PC-9 (cell line): ENCODE results near the gene B4GALT1. TPM values are rescaled to one million over a fixed set of nuclear protein-coding genes. Genes with fewer than 3 reads are reported as not detected.

ENCODE experiments used
- BruUV-seq: library from RNA; stranded (reverse); fragments of 400-500 nt; replicated peaks from 2 replicates; lab custom pipeline; 2021; lab: Mats Ljungman, UMichigan
- CTCF ChIA-PET: fragments of 300-600 bp; sonication (Branson Sonifier 250); formaldehyde crosslinking; loops from one replicate; lab custom pipeline; 2022; ENCODE audit warnings: antibody characterized with exemption; lab: Charles Lee
- POLR2A ChIA-PET: fragments of 300-600 bp; sonication (Branson Sonifier 250); formaldehyde crosslinking; loops from one replicate; lab custom pipeline; 2022; ENCODE audit warnings: antibody characterized with exemption; ENCODE audit not compliant: unreplicated experiment; lab: Charles Lee
- DNase-seq, 2 experiments: peaks; one replicate each; pipeline versions ENCODE4 v3.0.0 to v3.0.0-alpha.2; 2015 to 2022; ENCODE audit warnings: mixed read lengths in 1 of 2
- H2AFZ ChIP-seq: fragments of 200-600 bp; sonication (generic); 2 replicates; pipeline ENCODE4 v1.8.1; 2017; ENCODE audit warnings: antibody characterized with exemption
- H3F3A ChIP-seq: fragments of 200-600 bp; sonication (generic); 2 replicates; pipeline ENCODE4 v1.8.1; 2017; ENCODE audit warnings: antibody characterized with exemption, mild to moderate bottlenecking, low read depth; ENCODE audit not compliant: insufficient read depth
- H3K27ac ChIP-seq: fragments of 200-600 bp; sonication (generic); 2 replicates; pipeline ENCODE4 v1.6.1; 2016; ENCODE audit warnings: mixed run types
- H3K27me3 ChIP-seq: fragments of 200-600 bp; sonication (generic); 2 replicates; pipeline ENCODE4 v1.6.1; 2016; ENCODE audit warnings: low read depth, mixed run types; ENCODE audit not compliant: insufficient read depth
- H3K36me3 ChIP-seq: fragments of 200-600 bp; sonication (generic); 2 replicates; pipeline ENCODE4 v1.6.1; 2016; ENCODE audit warnings: low read depth, mixed run types
- H3K4me1 ChIP-seq: fragments of 200-600 bp; sonication (generic); replicated peaks from 2 replicates; pipeline ENCODE4 v1.6.1; 2016; ENCODE audit warnings: mixed run types; ENCODE audit not compliant: insufficient read depth
- H3K4me2 ChIP-seq: fragments of 200-600 bp; sonication (generic); 2 replicates; pipeline ENCODE4 v1.6.1; 2017; ENCODE audit warnings: mixed run types
- H3K4me3 ChIP-seq: fragments of 200-600 bp; sonication (generic); 2 replicates; pipeline ENCODE4 v1.6.1; 2016; ENCODE audit warnings: mixed run types
- H3K79me2 ChIP-seq: fragments of 200-600 bp; sonication (generic); 2 replicates; pipeline ENCODE4 v1.6.1; 2017; ENCODE audit warnings: low read depth, mixed run types
- H3K9me2 ChIP-seq: fragments of 200-600 bp; sonication (generic); 2 replicates; pipeline ENCODE4 v1.8.1; 2017; ENCODE audit warnings: mild to moderate bottlenecking; ENCODE audit not compliant: insufficient read depth
- H3K9me3 ChIP-seq: fragments of 200-600 bp; sonication (generic); 2 replicates; pipeline ENCODE4 v1.8.1; 2016; ENCODE audit warnings: low read depth; ENCODE audit not compliant: insufficient read depth
- H4K20me1 ChIP-seq: fragments of 200-600 bp; sonication (generic); 2 replicates; pipeline ENCODE4 v1.8.1; 2017; ENCODE audit not compliant: insufficient read depth
- EZH2 ChIP-seq: fragments of 200-600 bp; sonication (generic); IDR thresholded peaks from 2 replicates; pipeline ENCODE4 v1.8.0; 2017; ENCODE audit warnings: antibody characterized with exemption, low read depth
- intact Hi-C: fragments of 100-400 bp; cut with micrococcal nuclease; formaldehyde crosslinking; loops from one replicate; pipeline ENCODE4 v1.10.0; 2022; ENCODE audit not compliant: unreplicated experiment
- total RNA-seq: library from RNA; stranded (reverse); gene quantifications from 2 replicates; pipeline ENCODE4 v1.2.3, GENCODE V29; 2021
- TF ChIP-seq, protein P1 (sequence below): fragments of 200-600 bp; sonication (generic); conservative IDR thresholded peaks from 2 replicates; pipeline ENCODE4 v1.6.1; 2017; ENCODE audit warnings: mixed run types, antibody characterized with exemption, mild to moderate bottlenecking, moderate library complexity

Gene B4GALT1
- total RNA-seq, 1 experiment from 2014 or later, result 87.2 TPM

DNA sequence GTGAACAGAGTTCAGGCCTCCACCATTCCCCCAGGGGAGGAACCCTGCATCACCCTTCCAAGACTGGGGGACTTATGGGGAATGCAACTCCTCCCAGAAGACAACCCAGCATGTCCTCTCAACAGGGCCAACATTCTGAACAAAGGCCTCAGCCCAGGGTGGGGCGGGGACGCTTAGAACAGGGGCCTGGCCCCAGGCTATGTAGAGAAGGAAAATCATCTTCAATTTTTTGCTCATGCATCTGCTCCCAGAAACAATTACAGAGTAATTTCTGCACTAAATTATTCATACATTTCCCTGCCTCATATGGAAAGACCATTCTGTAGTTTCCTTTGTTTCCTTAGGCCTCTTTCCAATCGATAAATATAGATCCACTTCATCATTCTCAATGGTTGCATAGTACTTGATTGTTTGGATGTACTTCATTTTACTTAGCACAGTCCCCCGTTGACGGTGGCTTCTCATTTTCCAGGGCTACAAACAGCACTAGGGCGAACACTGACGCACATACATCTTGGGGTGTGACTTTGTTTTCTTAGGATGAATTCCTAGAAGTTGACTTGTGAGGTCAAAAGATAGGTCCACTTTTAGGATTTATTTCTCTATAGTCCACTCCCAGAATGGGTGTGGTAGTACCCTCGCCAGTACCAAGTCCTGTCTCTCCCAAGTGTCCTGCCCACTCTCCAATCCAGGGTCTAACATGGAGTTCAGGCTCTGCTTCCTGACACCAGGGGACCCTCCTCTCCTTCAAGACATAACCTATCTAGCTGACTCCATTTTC lies 63.4 kb downstream of the B4GALT1 start:
- H3K4me3 ChIP-seq, result no peak overlapping the region
- H4K20me1 ChIP-seq, result no peaks in the 10 kb centered on the region
- CTCF ChIA-PET, result no interaction called here
- H3F3A ChIP-seq, result peaks cover 25% of the 10 kb centered on the region
- no peak overlapping the region for H3K27ac ChIP-seq
- peak in 1 of 2 experiments; percentile 29 for DNase-seq
- peaks cover 54% of the 10 kb centered on the region for H3K4me1 ChIP-seq
- H3K9me2 ChIP-seq, result no peaks in the 10 kb centered on the region
- intact Hi-C loops, result no loop called here
- TF ChIP-seq EZH2, result no peak
- TF ChIP-seq, protein P1, sequence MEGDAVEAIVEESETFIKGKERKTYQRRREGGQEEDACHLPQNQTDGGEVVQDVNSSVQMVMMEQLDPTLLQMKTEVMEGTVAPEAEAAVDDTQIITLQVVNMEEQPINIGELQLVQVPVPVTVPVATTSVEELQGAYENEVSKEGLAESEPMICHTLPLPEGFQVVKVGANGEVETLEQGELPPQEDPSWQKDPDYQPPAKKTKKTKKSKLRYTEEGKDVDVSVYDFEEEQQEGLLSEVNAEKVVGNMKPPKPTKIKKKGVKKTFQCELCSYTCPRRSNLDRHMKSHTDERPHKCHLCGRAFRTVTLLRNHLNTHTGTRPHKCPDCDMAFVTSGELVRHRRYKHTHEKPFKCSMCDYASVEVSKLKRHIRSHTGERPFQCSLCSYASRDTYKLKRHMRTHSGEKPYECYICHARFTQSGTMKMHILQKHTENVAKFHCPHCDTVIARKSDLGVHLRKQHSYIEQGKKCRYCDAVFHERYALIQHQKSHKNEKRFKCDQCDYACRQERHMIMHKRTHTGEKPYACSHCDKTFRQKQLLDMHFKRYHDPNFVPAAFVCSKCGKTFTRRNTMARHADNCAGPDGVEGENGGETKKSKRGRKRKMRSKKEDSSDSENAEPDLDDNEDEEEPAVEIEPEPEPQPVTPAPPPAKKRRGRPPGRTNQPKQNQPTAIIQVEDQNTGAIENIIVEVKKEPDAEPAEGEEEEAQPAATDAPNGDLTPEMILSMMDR, result no peak
- H3K79me2 ChIP-seq, result no peaks in the 10 kb centered on the region
- H2AFZ ChIP-seq, result no peak overlapping the region
- no peaks in the 10 kb centered on the region for H3K27me3 ChIP-seq
- 0 out of 2 replicates have a peak, but pooled peaks cover 3% of the 10 kb centered on the region for H3K9me3 ChIP-seq
- BruUV-seq, result TSS peak; percentile 36
- H3K36me3 ChIP-seq, result no peaks in the 10 kb centered on the region
- POLR2A ChIA-PET, result interaction anchor here (0.7 kb wide), 1 partner anchor 131 kb away, joined by 7 read pairs; no protein-coding TSS in a partner anchor
- H3K4me2 ChIP-seq, result no peak overlapping the region

DNA sequence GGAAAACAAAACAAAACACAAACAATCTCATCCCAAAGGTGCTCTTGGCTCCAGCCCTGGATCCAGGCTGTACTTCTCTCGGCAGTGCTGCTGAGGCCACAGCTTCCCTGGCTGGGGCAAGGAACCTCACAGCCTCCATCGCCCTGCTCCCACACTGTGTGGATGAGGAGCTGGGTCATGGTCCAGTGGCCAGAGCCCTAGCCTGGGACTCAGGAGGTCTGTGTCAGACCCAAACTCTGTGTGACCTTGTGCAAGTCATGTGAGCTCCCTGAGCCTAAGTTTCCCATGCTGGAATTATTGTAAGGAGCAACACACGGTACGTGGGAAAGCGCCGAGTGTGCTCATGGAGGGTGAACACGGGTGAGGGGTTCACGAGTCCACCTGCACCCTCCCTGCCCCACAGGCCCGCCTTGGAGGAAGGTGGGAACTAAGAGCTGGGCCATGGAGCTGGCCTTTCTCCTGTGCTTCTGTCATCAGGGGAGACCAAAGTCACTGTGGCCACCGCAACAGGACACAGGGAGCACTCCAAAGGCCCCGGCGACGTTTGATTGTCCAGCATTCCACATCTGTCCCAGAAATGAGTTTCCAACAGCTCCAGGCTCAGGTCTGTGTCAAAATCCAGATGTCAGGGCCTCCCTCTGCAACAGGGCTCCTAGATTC lies 64.5 kb downstream of the B4GALT1 start:
- Histone ChIP-seq H4K20me1 (no peaks in the 10 kb centered on the region), H3K36me3 (no peaks in the 10 kb centered on the region), H3K79me2 (no peaks in the 10 kb centered on the region), H3K4me1 (peaks cover 46% of the 10 kb centered on the region), H3K27ac (no peak overlapping the region), H3K9me2 (no peaks in the 10 kb centered on the region), H3K9me3 (0 out of 2 replicates have a peak, but pooled peaks cover 3% of the 10 kb centered on the region), H2AFZ (no peak overlapping the region), H3K4me2 (no peak overlapping the region), H3F3A (peaks cover 25% of the 10 kb centered on the region), H3K4me3 (no peak overlapping the region), H3K27me3 (no peaks in the 10 kb centered on the region)
- intact Hi-C loops, result no loop called here
- CTCF ChIA-PET, result no interaction called here
- POLR2A ChIA-PET, result no interaction called here
- no TSS peak for BruUV-seq
- no peak for TF ChIP-seq EZH2
- TF ChIP-seq, protein P1, result no peak
- DNase-seq, result no peak

DNA sequence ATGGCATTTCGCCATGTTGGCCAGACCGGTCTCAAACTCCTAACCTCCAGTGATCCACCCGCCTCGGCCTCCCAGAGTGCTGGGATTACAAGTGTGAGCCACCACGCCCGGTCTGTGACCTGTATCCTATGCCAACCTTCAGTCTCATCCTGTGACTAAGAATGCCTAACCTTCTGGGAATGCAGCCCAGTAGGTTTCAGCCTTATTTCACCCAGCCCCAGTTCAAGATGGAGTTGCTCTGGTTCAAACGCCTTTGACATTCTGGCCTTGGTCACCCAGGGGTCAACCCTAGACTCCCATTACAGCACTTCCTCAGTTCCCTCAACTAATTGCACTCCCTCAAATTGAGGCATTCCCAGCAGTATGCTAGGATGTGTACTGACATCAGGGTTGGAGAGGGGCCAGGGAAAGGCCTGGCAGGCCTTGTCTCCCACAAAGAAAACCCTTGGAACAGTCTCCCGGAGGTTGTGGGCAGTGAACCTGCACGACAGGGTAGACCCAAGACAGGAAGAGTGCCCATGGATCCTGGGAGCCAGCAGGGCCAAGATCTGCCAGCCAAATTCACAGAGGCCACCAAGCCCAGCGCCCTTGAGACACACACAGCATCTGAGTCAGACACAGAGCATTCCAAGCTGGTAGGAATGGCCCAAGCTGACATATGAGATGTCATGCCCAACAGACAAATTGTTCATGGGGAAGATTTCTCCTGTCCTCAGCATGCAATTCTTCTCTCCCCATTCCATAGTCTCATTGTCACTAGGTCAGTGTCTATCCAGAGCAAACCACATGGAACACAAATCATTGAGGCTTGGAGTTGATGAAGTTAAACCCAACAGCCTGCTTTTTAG lies 65.8 kb downstream of the B4GALT1 start:
- TF ChIP-seq EZH2, result no peak
- TF ChIP-seq, protein P1, result no peak
- Histone ChIP-seq H3K9me3 (0 out of 2 replicates have a peak, but pooled peaks cover 3% of the 10 kb centered on the region), H3K27me3 (no peaks in the 10 kb centered on the region), H3F3A (peaks cover 19% of the 10 kb centered on the region), H3K4me1 (peaks cover 32% of the 10 kb centered on the region), H3K4me2 (peak overlapping the region; percentile 56; the same call in 1 of the 2 replicates), H3K9me2 (no peaks in the 10 kb centered on the region), H2AFZ (no peak overlapping the region), H3K27ac (peak overlapping the region; percentile 85), H4K20me1 (no peaks in the 10 kb centered on the region), H3K36me3 (no peaks in the 10 kb centered on the region), H3K79me2 (no peaks in the 10 kb centered on the region), H3K4me3 (no peak overlapping the region)
- DNase-seq, result peak; percentile 68 to 79
- POLR2A ChIA-PET, result no interaction called here
- CTCF ChIA-PET, result no interaction called here
- BruUV-seq, result no TSS peak
- intact Hi-C loops, result loop anchor here (1.0 kb wide), 1 partner anchor 58 kb away; no protein-coding TSS in a partner anchor
